ENCODE results near the gene CLMP.
"Not testable (repeated sequence)": the region's sequence is repeated elsewhere in the genome, so short reads cannot be mapped to it uniquely, and the experiment has no call there.

Gene CLMP

GRCh38 chr11:123084454-123084853, 110.6 kb downstream of the CLMP start:
- no peak for DNase-seq (ENCODE audit: low read depth, low spot score)

GRCh38 chr11:123083623-123084029, 111.4 kb downstream of the CLMP start:
- no peak for DNase-seq (ENCODE audit: low read depth, low spot score)

GRCh38 chr11:123082977-123083376, 112.1 kb downstream of the CLMP start:
- no peak for DNase-seq (ENCODE audit: low read depth, low spot score)

- DNase-seq (ENCODE audit: low read depth, low spot score): no peak
Measured at GRCh38 chr11:123080015-123080414, 115.0 kb downstream of the CLMP start.

GRCh38 chr11:123076484-123076883, 118.6 kb downstream of the CLMP start:
- no peak for DNase-seq (ENCODE audit: low read depth, low spot score)

- no peak for DNase-seq (ENCODE audit: low read depth, low spot score)
Measured at GRCh38 chr11:123073343-123074057, 121.5 kb downstream of the CLMP start.

GRCh38 chr11:123072762-123073161, 122.3 kb downstream of the CLMP start:
- DNase-seq (ENCODE audit: low read depth, low spot score): no peak

- DNase-seq (ENCODE audit: low read depth, low spot score): no peak
Measured at GRCh38 chr11:123072332-123072761, 122.7 kb downstream of the CLMP start.

GRCh38 chr11:123069908-123070821, 124.9 kb downstream of the CLMP start:
- no peak for DNase-seq (ENCODE audit: low read depth, low spot score)

- DNase-seq (ENCODE audit: low read depth, low spot score): no peak
Measured at GRCh38 chr11:123065621-123066020, 129.4 kb downstream of the CLMP start.

GRCh38 chr11:123063826-123064657, 131.0 kb downstream of the CLMP start:
- DNase-seq (ENCODE audit: low read depth, low spot score): no peak

- peak; percentile 54 for DNase-seq (ENCODE audit: low read depth, low spot score)
Measured at GRCh38 chr11:123062892-123063825, 131.9 kb downstream of the CLMP start.

- DNase-seq (ENCODE audit: low read depth, low spot score): peak; percentile 100
Measured at GRCh38 chr11:123062158-123062891, 132.7 kb downstream of the CLMP start.

- DNase-seq (ENCODE audit: low read depth, low spot score): no peak
Measured at GRCh38 chr11:123061403-123062157, 133.5 kb downstream of the CLMP start, which contains the start of gene HSPA8. TSS of gene HSPA8 (minus strand) at chr11:123062136. CDS start at chr11:123061324, 812 bp downstream.

- no peak for DNase-seq (ENCODE audit: low read depth, low spot score)
Measured at GRCh38 chr11:123060277-123061000, 134.6 kb downstream of the CLMP start.

GRCh38 chr11:123059041-123059920, 135.8 kb downstream of the CLMP start:
- not testable (repeated sequence) for DNase-seq (ENCODE audit: low read depth, low spot score)

- no peak for DNase-seq (ENCODE audit: low read depth, low spot score)
Measured at GRCh38 chr11:123057661-123058305, 137.3 kb downstream of the CLMP start.

Measured in ELF-1 (cell line).